GM12864 (cell line): ENCODE measurements around the gene GLYR1.
"Not testable (repeated sequence)": the region's sequence is repeated elsewhere in the genome, so short reads cannot be mapped to it uniquely, and the experiment has no call there.

Source experiments
- DNase-seq: peaks from one replicate; pipeline ENCODE4 v3.0.0-alpha.2; 2011; ENCODE audit warnings: low read depth
- H3K4me3 ChIP-seq: 2 replicates; pipeline ENCODE4 v1.5.1; 2011; ENCODE audit warnings: mild to moderate bottlenecking, low read depth, low read length, control low read depth
- TF ChIP-seq, protein P1 (sequence below): IDR thresholded peaks from 2 replicates; pipeline ENCODE4 v1.5.1; 2011; ENCODE audit warnings: low read depth, mild to moderate bottlenecking, moderate library complexity, low read length, control low read depth, inconsistent platforms; ENCODE audit errors: missing control alignments

GLYR1 gene

DNA sequence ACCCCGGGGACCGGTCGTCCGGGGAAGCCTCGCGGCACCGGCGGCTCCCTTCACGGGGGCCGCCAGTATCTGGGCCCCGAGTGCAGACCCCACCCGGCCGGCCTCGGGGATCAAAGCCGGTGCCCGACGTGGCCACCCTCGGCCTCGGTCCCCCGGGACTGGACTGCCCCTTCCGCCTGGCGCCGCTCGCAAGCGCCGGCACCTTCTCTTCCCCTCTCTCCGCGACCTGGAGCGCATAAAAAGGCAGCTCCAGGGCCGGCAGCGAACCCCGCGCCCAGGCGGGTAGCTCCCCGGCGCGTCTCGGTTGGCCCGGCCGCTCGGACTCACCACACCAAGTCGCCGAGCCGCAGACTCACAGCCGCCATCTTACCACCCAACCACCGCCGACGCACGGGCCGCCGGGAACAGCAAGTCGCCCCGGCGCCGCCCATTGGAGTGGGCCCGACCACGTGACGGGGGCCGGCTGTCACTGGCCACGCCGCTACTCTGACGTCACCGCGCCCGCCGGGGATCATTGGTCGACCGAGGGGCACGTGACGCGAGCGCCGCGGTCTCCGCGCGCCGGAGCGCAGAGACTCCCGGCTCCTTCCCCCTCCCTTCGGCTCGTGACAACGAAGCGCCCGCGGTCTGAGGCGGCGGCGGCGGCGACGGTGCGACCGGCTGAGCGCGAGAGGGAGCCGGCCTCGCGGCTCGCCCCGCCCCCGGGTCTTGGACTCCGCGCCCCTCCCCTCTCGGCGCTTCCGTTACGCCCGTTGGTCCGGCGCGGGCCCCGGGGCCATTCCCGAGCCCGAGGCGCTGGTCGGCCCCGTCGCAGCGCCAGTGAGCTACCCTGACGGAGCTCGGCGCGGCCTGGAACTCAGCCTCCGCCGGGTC lies at the start of gene GLYR1, which contains the start of gene UBN1:
TSS of gene GLYR1 (minus strand) at position 388 of the 873 bp plus-strand sequence. CDS start at position 365, 23 bp downstream.
TSS of gene UBN1 (plus strand) at position 581 of the 873 bp plus-strand sequence. CDS start 5,437 bp downstream, outside the sequence.
- TF ChIP-seq, protein P1, sequence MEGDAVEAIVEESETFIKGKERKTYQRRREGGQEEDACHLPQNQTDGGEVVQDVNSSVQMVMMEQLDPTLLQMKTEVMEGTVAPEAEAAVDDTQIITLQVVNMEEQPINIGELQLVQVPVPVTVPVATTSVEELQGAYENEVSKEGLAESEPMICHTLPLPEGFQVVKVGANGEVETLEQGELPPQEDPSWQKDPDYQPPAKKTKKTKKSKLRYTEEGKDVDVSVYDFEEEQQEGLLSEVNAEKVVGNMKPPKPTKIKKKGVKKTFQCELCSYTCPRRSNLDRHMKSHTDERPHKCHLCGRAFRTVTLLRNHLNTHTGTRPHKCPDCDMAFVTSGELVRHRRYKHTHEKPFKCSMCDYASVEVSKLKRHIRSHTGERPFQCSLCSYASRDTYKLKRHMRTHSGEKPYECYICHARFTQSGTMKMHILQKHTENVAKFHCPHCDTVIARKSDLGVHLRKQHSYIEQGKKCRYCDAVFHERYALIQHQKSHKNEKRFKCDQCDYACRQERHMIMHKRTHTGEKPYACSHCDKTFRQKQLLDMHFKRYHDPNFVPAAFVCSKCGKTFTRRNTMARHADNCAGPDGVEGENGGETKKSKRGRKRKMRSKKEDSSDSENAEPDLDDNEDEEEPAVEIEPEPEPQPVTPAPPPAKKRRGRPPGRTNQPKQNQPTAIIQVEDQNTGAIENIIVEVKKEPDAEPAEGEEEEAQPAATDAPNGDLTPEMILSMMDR: no peak
- H3K4me3 ChIP-seq: peak within 1 kb of the TSS; percentile 88
- peak; percentile 82 for DNase-seq

DNA sequence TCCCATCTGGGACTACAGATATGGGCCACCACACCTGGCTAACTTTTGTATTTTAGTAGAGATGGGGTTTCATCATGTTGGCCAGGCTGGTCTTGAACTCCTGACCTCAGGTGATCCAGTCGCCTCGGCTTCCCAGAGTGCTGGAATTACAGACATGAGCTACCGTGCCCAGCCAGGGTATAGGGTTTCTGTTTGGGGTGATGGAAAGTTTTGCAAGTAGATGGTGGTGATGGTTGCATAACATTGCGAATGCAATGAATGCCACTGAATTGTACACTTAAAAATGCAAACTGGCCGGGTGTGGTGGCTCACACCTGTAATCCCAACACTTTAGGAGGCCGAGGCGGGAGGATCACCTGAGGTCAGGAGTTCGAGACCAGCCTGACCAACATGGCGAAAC lies 49.7 kb upstream of the GLYR1 start:
- H3K4me3 ChIP-seq, DNase-seq: not testable (repeated sequence)

DNA sequence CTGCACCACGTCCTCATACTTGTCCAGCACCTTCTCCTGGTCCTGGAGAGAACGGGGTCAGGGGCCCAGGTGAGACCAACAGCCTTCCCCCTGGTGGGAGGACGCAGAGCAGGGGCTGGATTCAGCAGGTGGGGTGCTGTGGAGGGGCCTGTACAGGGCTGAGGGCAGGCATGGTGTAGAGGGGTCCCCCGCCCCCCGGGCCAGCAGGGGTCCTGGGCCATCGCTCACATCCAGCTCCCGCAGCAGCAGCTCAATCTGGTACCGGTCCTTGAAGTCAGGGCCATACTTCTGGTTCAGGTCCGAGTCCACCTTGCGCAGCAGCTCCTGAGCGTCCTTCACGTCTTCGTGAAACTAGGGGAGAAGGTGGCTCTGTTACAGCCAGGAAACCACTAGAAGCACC lies 48.3 kb upstream of the GLYR1 start:
- no peak overlapping the region for H3K4me3 ChIP-seq
- TF ChIP-seq, protein P1: no peak
- DNase-seq: no peak

DNA sequence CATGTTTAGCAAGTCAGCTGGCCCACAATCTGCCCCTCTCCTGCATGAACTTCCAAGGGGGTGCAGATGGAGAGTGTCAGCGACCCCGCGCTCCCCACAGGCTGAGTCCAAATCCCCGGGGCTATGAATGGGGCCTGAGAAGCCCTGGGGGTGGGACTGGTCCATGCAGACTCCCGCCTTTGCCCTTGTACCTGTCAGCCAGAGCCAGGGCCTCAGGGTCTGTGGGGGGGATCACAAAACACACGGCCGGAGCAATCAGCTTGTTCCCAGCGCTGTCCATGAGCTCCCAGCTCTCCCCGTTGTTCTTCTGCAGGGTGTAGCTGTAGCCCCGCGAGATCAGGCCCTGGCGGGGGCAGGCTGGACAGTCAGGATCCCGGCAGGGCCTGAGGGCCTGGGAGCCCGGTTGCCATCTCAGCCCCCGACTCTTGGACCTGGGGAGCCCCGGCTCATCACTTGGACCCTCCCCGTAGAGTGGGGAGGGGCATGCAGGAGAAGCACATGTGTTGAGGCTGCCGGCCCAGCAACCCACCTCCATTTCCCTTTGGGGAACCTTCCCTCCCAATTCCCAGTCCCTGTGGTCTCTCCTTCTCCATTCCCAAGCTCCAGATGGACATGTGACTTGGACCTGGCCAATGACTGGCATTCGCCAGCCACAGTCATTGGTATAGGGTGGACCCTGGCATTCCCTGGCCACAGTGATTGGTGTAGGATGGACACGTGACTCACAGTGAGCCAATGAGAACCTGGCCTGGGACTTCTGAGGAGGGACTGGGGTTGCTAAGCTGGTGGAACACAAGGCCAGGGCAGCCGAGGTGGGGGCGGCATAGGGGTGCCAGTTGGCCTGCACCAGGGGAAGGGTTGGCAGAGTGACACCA lies 47.4 kb upstream of the GLYR1 start:
- no peak for DNase-seq
- no peak overlapping the region for H3K4me3 ChIP-seq
- TF ChIP-seq, protein P1: no peak

DNA sequence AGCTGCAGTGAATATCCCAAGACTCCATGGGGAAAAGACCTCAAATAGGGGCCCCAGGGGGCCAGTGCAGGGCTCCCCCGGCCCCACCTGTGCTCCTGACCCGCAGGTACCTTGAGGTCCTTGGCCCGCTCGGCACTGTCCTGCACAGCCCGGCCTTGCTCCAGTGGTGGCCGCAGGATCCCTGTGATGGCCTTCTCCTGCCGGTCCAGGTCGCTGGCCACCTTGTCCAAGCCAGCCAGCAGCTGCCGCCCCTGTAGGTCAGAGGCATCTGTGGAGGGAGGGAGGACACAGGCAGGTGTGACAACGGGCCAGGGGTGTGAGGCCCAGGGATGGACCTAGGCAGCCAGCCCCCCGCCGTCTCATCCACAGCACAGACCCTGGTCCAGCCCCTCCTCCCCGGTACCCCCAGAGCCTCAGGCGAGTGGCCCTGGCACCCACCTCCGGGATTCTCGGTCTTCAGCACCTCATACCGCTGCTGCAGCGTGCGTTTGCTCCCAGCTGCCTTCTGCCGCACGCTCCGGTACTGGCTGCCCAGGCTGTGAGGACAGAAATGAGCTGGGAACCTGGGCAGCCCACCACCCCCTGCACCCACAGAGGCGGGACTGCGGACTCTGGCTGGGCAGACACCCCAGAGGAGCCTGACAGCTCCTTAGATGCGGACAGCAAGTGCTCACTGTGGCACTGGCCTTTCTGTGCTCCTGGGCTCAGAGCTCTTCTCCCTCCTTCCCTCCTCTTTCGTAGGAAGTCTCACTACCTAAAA lies 46.2 kb upstream of the GLYR1 start:
- DNase-seq: no peak
- H3K4me3 ChIP-seq: no peak overlapping the region
- TF ChIP-seq, protein P1: no peak

DNA sequence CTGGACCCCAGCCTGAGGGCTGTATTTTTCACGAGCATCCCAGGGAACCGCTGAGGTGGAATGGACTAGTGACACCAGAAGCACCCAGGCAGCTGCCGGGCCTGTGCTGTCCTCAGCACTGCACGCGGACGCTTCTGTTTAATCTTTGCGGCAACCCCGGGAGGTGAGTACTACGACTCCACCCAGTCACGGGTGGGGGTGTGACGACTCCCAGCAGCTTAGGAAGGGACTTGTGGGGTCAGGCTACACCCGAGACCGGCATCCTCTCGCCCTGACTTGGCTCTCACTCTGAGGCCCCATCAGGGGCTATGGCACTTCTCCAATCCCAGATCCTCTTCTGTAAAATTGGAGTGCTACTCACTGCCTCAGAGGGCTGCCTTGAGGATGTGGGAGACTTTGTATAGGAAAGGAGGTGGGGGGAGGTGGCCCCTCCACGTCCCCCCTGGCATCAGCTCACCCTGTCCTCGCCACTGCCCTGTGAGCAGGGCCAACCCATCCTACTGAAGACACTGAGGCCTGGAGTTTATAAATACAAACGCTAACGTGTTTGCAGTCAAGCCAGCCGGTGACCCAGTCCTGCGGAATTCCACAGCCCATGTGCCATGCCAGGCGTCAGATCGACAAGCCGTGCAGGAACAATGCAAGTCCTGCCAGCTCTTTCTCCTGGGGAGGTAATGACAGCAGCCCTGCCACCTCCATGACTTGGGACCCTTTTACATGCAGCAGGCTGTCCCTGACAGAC lies 45.4 kb upstream of the GLYR1 start:
- no peak overlapping the region for H3K4me3 ChIP-seq
- TF ChIP-seq, protein P1: no peak
- no peak for DNase-seq
